Activated B cell treated with CpG ODN at 0.5 μM for 24 hours (primary cell): ENCODE results near the gene SOX9. TPM values are rescaled to one million over a fixed set of nuclear protein-coding genes. Genes with fewer than 3 reads are reported as not detected.

Experiments
- ATAC-seq: fragments of 200-7000 bp; cut with Tn5 transposase; one replicate; pipeline ENCODE4 v1.10.0; 2021; ENCODE audit warnings: low read depth, mild to moderate bottlenecking, moderate library complexity
- CTCF ChIA-PET: fragments of 350-600 bp; sonication (Branson Sonifier 250); formaldehyde crosslinking; loops from one replicate; lab custom pipeline; 2021; ENCODE audit warnings: antibody characterized with exemption; lab: Charles Lee
- POLR2A ChIA-PET: fragments of 350-600 bp; sonication (Branson Sonifier 250); formaldehyde crosslinking; loops from one replicate; lab custom pipeline; 2021; ENCODE audit warnings: antibody characterized with exemption; lab: Charles Lee
- DNase-seq: peaks from one replicate; pipeline ENCODE4 v3.0.0; 2022
- H3K27ac Mint-ChIP-seq: one replicate; pipeline ENCODE4 v1.8.0; 2020; ENCODE audit warnings: mixed read lengths
- H3K27me3 Mint-ChIP-seq: one replicate; pipeline ENCODE4 v1.8.0; 2021; ENCODE audit warnings: mixed read lengths
- H3K36me3 Mint-ChIP-seq: one replicate; pipeline ENCODE4 v1.8.0; 2021; ENCODE audit warnings: low read depth, mixed read lengths
- H3K4me1 Mint-ChIP-seq: one replicate; pipeline ENCODE4 v1.8.0; 2021; ENCODE audit warnings: mixed read lengths
- H3K4me3 Mint-ChIP-seq: one replicate; pipeline ENCODE4 v1.8.0; 2020; ENCODE audit warnings: mild to moderate bottlenecking, mixed read lengths
- H3K9me3 Mint-ChIP-seq: one replicate; pipeline ENCODE4 v1.8.0; 2020; ENCODE audit warnings: mixed read lengths
- intact Hi-C: fragments of 100-400 bp; cut with micrococcal nuclease; formaldehyde crosslinking; loops from one replicate; pipeline ENCODE4 v1.15.1; 2024
- total RNA-seq: library from RNA; stranded (reverse); gene quantifications from 2 replicates; pipeline ENCODE4 v1.2.3, GENCODE V29; 2022
- TF ChIP-seq, protein P1 (sequence below): fragments of 200-600 bp; IDR thresholded peaks from one replicate; pipeline ENCODE4 v1.8.0; 2022; ENCODE audit warnings: antibody characterized with exemption, mild to moderate bottlenecking

Gene SOX9
- total RNA-seq, 1 donor from 2014 or later = 0.07 TPM

GRCh38 chr17:72143245-72143644 lies 22.4 kb downstream of the SOX9 start:
- H3K27me3 Mint-ChIP-seq = no peaks in the 10 kb centered on the region
- H3K4me3 Mint-ChIP-seq = no peak overlapping the region
- intact Hi-C loops = no loop called here
- ATAC-seq (no peak), DNase-seq (no peak)
- no peak overlapping the region for H3K27ac Mint-ChIP-seq
- no peaks in the 10 kb centered on the region for H3K9me3 Mint-ChIP-seq
- ChIA-PET POLR2A (no interaction called here), CTCF (no interaction called here)
- H3K36me3 Mint-ChIP-seq = no peaks in the 10 kb centered on the region
- TF ChIP-seq, protein P1, sequence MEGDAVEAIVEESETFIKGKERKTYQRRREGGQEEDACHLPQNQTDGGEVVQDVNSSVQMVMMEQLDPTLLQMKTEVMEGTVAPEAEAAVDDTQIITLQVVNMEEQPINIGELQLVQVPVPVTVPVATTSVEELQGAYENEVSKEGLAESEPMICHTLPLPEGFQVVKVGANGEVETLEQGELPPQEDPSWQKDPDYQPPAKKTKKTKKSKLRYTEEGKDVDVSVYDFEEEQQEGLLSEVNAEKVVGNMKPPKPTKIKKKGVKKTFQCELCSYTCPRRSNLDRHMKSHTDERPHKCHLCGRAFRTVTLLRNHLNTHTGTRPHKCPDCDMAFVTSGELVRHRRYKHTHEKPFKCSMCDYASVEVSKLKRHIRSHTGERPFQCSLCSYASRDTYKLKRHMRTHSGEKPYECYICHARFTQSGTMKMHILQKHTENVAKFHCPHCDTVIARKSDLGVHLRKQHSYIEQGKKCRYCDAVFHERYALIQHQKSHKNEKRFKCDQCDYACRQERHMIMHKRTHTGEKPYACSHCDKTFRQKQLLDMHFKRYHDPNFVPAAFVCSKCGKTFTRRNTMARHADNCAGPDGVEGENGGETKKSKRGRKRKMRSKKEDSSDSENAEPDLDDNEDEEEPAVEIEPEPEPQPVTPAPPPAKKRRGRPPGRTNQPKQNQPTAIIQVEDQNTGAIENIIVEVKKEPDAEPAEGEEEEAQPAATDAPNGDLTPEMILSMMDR = no peak
- no peaks in the 10 kb centered on the region for H3K4me1 Mint-ChIP-seq

- DNase-seq = no peak
- intact Hi-C loops = no loop called here
- no peaks in the 10 kb centered on the region for H3K27me3 Mint-ChIP-seq
- no peaks in the 10 kb centered on the region for H3K4me1 Mint-ChIP-seq
- H3K36me3 Mint-ChIP-seq = no peaks in the 10 kb centered on the region
- H3K9me3 Mint-ChIP-seq = no peaks in the 10 kb centered on the region
- CTCF ChIA-PET = no interaction called here
- POLR2A ChIA-PET = no interaction called here
- no peak overlapping the region for H3K4me3 Mint-ChIP-seq
- no peak overlapping the region for H3K27ac Mint-ChIP-seq
- TF ChIP-seq, protein P1 = no peak
- ATAC-seq = no peak
These were observed 23.3 kb downstream of the SOX9 start for GRCh38 chr17:72144101-72144500.

DNA sequence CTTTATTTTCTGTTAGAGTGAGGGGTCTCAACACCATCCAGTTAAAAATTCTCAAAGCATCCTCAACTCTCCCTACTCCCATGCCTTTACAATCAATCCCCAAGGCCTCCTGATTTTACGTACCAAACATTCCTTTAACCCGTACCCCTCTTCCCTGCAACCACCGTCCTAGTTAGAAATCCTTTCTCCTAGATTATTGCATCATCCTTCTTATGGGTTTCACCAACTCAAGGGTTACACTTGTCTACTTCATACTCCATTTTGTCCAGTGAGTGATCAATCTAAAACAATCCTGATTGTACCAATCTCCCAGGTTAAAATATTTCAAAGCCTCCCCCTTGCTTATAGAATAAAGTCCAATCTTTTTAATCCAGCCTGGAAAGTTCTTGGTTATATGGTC lies 24.7 kb downstream of the SOX9 start:
- DNase-seq = no peak

DNA sequence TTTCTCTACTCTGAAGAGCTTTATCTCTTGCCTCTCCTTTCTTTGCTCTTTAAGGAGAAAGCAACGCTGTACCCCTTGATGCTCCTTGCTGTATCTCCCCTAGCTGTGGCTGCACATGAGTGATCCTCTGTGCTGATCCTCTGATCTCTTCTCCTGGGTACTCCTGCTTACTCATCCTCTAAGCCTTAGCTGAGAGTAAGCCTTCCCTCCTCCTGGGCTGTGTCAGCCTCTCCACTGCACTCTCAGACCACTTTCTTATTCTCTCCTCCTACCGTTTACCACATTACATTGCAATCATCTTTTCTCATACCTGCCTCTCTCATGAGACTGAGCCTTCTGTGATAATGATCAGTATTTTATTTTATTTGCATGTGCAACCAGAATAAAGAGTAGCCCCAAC lies 25.1 kb downstream of the SOX9 start:
- Mint-ChIP-seq H3K36me3 (no peaks in the 10 kb centered on the region), H3K9me3 (no peaks in the 10 kb centered on the region), H3K27me3 (no peaks in the 10 kb centered on the region), H3K4me1 (no peaks in the 10 kb centered on the region), H3K4me3 (no peak overlapping the region), H3K27ac (no peak overlapping the region)
- ChIA-PET CTCF (no interaction called here), POLR2A (no interaction called here)
- intact Hi-C loops = no loop called here
- DNase-seq (no peak), ATAC-seq (no peak)
- TF ChIP-seq, protein P1 = no peak

More for the DNA sequence above, 24.7 kb downstream of the SOX9 start:
- Mint-ChIP-seq H3K27me3 (no peaks in the 10 kb centered on the region), H3K9me3 (no peaks in the 10 kb centered on the region), H3K4me1 (no peaks in the 10 kb centered on the region), H3K4me3 (no peak overlapping the region), H3K27ac (no peak overlapping the region), H3K36me3 (no peaks in the 10 kb centered on the region)
- CTCF ChIA-PET = no interaction called here
- TF ChIP-seq, protein P1 = no peak
- POLR2A ChIA-PET = no interaction called here
- intact Hi-C loops = no loop called here
- no peak for ATAC-seq

DNA sequence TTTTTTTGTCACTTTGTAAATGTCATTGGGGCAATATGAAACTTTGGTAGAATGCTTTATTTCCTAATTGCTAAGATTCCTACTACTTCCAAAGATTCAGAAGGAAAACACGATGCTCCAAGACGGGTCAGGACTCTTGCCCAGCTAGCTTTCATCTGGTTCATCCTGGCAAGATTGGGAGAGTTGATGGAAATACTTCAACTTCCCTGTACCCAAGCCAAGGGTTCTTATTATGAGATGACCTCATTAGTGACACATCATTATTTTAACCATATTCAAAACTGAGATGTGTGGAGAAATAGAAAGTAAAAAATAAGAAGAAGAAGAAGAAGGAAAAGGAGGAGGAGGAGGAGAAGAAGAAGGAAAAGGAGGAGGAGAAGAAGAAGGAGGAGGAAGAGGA lies 25.6 kb downstream of the SOX9 start:
- peaks cover 4% of the 10 kb centered on the region for H3K27me3 Mint-ChIP-seq
- no peak overlapping the region for H3K27ac Mint-ChIP-seq
- TF ChIP-seq, protein P1 = no peak
- no peaks in the 10 kb centered on the region for H3K9me3 Mint-ChIP-seq
- ATAC-seq = no peak
- no peak for DNase-seq
- no peaks in the 10 kb centered on the region for H3K36me3 Mint-ChIP-seq
- intact Hi-C loops = no loop called here
- ChIA-PET CTCF (no interaction called here), POLR2A (no interaction called here)
- no peaks in the 10 kb centered on the region for H3K4me1 Mint-ChIP-seq
- H3K4me3 Mint-ChIP-seq = no peak overlapping the region
